Tibial nerve (tissue), 4 donors: ENCODE data around the gene GINS2.

Experiments used
- EP300 ChIP-seq, 2 donors: sonication (generic); formaldehyde crosslinking; IDR thresholded peaks; one replicate each; pipeline ENCODE4 v1.6.1; 2017; ENCODE audit warnings: antibody characterized with exemption in 2 of 2, mild to moderate bottlenecking in 1 of 2
- POLR2A ChIP-seq, 2 donors: fragments of 450-650 bp; IDR thresholded peaks; one replicate each; pipeline ENCODE4 v1.6.1; 2017; ENCODE audit warnings: antibody characterized with exemption in 2 of 2, mild to moderate bottlenecking in 2 of 2, moderate library complexity in 2 of 2
- TF ChIP-seq, protein P1 (sequence below), 5 experiments: fragments of 200-600 bp in 3 of 5; fragments of 450-650 bp in 2 of 5; sonication (generic) in 3 of 5; IDR thresholded peaks; one replicate each; pipeline ENCODE4 v1.5.1; 2016 to 2019; ENCODE audit warnings: antibody characterized with exemption in 5 of 5, mild to moderate bottlenecking in 3 of 5, moderate library complexity in 2 of 5

GRCh38 chr16:85631230-85631629 lies 57.5 kb downstream of the GINS2 start:
- TF ChIP-seq, protein P1, sequence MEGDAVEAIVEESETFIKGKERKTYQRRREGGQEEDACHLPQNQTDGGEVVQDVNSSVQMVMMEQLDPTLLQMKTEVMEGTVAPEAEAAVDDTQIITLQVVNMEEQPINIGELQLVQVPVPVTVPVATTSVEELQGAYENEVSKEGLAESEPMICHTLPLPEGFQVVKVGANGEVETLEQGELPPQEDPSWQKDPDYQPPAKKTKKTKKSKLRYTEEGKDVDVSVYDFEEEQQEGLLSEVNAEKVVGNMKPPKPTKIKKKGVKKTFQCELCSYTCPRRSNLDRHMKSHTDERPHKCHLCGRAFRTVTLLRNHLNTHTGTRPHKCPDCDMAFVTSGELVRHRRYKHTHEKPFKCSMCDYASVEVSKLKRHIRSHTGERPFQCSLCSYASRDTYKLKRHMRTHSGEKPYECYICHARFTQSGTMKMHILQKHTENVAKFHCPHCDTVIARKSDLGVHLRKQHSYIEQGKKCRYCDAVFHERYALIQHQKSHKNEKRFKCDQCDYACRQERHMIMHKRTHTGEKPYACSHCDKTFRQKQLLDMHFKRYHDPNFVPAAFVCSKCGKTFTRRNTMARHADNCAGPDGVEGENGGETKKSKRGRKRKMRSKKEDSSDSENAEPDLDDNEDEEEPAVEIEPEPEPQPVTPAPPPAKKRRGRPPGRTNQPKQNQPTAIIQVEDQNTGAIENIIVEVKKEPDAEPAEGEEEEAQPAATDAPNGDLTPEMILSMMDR (IDR thresholded peaks at IDR 0.05) = no peak
- TF ChIP-seq POLR2A (IDR thresholded peaks at IDR 0.05) (no peak), EP300 (IDR thresholded peaks at IDR 0.05) (no peak)
